ENCODE measurements around the gene SEMA4D.

The SEMA4D gene

GRCh38 chr9:89431930-89432725 lies 65.8 kb downstream of the SEMA4D start:
- TF ChIP-seq, protein P1, sequence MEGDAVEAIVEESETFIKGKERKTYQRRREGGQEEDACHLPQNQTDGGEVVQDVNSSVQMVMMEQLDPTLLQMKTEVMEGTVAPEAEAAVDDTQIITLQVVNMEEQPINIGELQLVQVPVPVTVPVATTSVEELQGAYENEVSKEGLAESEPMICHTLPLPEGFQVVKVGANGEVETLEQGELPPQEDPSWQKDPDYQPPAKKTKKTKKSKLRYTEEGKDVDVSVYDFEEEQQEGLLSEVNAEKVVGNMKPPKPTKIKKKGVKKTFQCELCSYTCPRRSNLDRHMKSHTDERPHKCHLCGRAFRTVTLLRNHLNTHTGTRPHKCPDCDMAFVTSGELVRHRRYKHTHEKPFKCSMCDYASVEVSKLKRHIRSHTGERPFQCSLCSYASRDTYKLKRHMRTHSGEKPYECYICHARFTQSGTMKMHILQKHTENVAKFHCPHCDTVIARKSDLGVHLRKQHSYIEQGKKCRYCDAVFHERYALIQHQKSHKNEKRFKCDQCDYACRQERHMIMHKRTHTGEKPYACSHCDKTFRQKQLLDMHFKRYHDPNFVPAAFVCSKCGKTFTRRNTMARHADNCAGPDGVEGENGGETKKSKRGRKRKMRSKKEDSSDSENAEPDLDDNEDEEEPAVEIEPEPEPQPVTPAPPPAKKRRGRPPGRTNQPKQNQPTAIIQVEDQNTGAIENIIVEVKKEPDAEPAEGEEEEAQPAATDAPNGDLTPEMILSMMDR (IDR thresholded peaks at IDR 0.05; ENCODE audit: low read depth, low read length, missing control alignments): no peak
- no peak for DNase-seq (ENCODE audit: extremely low read depth, low read depth)
- no peak overlapping the region for H3K4me3 ChIP-seq (replicated peaks; ENCODE audit: low read depth, low read length)

GRCh38 chr9:89430995-89431394 lies 66.9 kb downstream of the SEMA4D start:
- TF ChIP-seq, protein P1 (IDR thresholded peaks at IDR 0.05; ENCODE audit: low read depth, low read length, missing control alignments): no peak
- DNase-seq (ENCODE audit: extremely low read depth, low read depth): no peak
- H3K4me3 ChIP-seq (replicated peaks; ENCODE audit: low read depth, low read length): no peak overlapping the region

- H3K4me3 ChIP-seq (replicated peaks; ENCODE audit: low read depth, low read length): no peak overlapping the region
- no peak for DNase-seq (ENCODE audit: extremely low read depth, low read depth)
- TF ChIP-seq, protein P1 (IDR thresholded peaks at IDR 0.05; ENCODE audit: low read depth, low read length, missing control alignments): peak; percentile 42
These were observed 68.7 kb downstream of the SEMA4D start for GRCh38 chr9:89428901-89429890.

DNA sequence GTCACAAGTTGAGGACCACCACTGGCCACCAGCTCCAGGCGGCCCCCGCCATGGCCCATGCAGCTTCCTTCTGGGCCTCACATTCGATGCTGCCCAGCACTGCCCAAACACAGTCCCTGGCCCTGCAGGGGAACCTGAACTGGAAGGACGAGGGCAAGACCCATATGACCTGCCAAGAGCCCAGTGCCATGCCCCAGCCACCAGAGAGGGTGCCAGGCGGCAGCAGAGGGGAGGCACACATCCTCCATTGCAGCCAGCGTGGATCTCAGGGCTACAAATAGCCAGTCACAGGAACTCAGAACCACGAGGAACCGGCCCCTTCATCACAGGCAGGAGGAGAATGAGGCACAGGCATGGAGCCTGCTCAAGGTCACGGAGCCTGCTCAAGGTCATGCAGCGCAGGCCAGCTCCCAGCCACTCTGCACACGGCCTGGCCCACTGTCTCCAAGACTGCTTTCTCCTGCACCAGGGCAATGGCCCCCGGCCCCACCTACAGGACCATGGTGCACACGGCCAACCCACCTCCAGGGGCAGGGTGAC lies 69.6 kb downstream of the SEMA4D start:
- TF ChIP-seq, protein P1 (IDR thresholded peaks at IDR 0.05; ENCODE audit: low read depth, low read length, missing control alignments): no peak
- no peak for DNase-seq (ENCODE audit: extremely low read depth, low read depth)
- H3K4me3 ChIP-seq (replicated peaks; ENCODE audit: low read depth, low read length): no peak overlapping the region

GRCh38 chr9:89427621-89428221 lies 70.2 kb downstream of the SEMA4D start:
- H3K4me3 ChIP-seq (replicated peaks; ENCODE audit: low read depth, low read length): no peak overlapping the region
- no peak for DNase-seq (ENCODE audit: extremely low read depth, low read depth)
- TF ChIP-seq, protein P1 (IDR thresholded peaks at IDR 0.05; ENCODE audit: low read depth, low read length, missing control alignments): no peak

DNA sequence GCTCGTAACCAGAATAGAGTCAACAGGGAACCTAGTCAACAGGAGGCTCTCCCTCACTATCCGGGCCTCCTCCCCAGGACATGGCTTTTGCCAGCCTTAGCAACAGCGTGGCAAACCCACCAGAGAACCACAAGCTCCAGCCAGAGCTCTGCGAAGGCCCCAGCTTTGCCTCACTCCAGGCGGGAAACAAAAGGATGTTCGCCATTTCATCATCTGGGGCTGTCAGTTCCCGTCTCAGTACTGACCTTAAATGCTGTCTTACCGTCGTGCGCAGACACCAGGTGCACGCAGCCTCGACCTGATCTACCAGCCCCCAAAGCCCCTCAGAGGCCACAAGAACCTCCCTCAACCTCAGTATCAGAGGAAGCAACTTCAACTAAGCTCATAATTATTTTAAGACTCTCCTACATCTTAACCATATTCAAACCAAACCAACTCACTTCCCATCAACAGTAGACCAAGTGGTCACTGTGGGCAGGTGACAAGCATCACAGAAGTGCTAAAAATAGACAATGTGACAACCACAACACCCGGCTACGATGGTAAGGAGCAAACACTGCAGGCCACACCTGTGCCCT lies 71.4 kb downstream of the SEMA4D start:
- TF ChIP-seq, protein P1 (IDR thresholded peaks at IDR 0.05; ENCODE audit: low read depth, low read length, missing control alignments): no peak
- no peak for DNase-seq (ENCODE audit: extremely low read depth, low read depth)
- no peak overlapping the region for H3K4me3 ChIP-seq (replicated peaks; ENCODE audit: low read depth, low read length)
